ENCODE results near the gene OTUD4.

The OTUD4 gene

DNA sequence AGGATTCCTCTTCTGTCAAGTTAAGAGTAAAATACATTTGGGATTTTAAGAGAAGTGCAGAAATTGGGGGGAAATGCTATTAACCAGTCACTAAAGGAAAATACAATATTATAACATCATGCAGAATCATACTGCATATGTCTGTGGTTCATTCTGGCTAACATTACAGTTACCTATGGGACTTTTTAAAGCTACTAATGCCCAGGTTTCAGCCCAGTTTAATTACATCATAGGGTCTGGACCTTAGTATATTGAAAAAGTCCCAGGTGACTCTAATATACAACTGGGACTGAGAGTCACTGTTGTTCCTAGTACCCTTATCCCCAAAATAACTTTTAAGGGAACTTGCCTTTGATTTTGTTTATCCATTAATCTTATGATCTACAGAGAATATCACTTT is 72.3 kb downstream of the OTUD4 start:
- no peak for DNase-seq

DNA sequence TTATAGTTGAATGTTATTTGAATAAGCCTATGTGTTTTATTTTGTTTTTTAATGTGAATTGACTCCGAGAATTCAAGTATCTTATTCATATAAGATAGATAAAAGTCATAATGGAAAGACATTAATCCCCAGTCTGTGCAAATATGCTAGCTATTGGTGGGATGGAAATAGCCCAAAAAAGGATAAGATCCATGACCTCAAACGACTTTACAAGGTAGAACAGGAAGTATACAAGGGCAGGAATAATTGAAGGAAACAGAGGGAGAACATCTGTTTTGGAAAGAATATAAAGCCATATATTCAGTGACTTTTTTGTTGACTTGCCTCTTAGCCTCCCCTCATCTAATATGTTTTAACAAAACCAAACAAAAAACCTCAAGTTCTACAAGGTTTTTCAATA is 73.3 kb downstream of the OTUD4 start:
- no peak for DNase-seq

DNA sequence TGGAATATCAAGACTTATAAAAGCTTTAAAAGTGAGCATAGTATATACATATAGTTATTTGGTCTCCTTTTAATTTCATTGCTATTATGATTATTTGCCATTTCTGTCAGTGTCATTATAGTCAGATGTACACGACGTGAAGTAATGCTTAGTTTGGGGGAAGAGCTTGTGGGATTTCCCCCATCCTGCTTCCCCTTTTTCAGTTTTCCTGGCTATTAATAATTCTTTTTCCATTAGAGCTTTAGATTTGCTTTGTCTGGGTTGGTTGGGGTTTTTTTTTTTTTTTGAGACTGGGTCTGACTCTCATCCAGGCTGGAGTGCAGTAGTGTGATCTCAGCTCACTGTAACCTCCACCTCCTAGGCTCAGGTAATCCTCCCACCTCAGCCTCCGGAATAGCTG is 76.9 kb downstream of the OTUD4 start:
- no peak for DNase-seq

DNA sequence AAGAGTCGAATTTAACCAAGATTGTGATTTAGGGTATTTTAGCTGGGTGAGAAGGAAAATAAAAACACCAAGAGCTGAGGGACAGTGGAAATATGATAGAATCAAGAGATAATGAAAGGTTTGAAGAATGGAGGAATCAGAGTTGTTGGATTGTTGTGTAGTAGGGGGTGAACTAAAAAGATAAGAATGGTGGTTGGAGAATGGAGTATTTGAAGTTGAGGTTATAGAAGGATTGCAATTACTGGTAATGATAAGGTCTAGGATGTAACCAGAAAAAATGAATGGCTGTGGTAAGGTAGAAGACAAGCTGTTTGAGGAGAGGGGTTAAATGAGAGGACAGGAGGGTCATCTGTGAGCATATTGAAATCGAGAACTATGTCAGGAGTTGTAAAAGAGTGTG is 77.8 kb downstream of the OTUD4 start:
- DNase-seq, result no peak

DNA sequence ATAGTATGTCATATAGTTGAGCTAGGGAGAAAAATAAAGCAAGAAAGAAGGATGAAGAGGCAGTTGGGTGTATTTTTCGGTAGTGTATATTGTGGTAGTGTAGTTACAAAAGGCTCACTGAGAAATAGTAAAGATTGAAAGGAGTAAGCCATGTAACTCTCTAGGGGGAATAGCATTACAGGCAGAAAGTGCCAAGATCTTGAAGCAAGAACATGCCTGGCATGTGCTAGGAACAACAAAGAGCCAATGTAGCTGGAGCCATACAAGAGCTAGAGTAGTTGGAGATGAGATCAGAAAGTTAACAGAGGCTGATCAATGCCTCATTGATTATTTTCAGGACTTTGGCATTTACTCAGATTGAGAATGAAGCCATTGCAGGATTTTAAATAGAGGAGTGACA is 79.3 kb downstream of the OTUD4 start:
- DNase-seq, result no peak

DNA sequence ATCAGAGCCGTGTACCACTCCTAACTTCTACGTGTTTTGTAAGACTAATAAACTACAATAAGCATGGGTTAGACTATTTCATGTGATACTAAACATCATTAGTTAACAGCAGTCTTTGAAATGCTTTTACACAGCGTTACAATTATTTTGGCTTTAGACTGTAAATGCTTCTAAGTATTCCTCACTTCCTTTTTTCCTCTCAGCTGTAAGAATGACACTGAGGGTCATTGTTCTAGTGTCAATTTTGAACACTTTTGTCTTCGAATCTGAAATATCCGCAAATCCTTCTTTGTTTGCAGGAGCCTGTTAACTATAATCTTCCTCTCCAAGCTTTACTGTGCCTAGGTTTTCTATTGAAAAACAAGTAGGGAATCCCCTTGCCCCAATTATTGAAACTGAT is 80.7 kb downstream of the OTUD4 start:
- no peak for DNase-seq

DNA sequence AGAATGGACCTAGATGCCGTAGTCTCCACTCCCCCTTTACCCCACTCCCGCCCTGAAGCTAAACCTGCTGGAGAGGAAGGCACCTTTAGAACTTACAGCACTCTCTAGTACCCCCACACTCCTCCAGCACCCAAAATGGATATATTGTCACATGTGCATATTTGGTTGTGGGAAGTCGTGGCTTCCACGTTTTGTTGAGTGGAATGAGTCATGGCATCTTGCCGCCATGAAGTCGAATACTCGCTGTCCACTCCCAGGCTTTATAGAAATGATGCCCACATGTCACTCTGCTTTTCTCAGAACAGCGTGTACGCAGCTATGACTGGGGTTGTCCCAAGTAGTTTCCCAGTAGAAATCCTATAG is 81.7 kb downstream of the OTUD4 start:
- peak in 1 of 2 experiments; percentile 0 for DNase-seq

DNA sequence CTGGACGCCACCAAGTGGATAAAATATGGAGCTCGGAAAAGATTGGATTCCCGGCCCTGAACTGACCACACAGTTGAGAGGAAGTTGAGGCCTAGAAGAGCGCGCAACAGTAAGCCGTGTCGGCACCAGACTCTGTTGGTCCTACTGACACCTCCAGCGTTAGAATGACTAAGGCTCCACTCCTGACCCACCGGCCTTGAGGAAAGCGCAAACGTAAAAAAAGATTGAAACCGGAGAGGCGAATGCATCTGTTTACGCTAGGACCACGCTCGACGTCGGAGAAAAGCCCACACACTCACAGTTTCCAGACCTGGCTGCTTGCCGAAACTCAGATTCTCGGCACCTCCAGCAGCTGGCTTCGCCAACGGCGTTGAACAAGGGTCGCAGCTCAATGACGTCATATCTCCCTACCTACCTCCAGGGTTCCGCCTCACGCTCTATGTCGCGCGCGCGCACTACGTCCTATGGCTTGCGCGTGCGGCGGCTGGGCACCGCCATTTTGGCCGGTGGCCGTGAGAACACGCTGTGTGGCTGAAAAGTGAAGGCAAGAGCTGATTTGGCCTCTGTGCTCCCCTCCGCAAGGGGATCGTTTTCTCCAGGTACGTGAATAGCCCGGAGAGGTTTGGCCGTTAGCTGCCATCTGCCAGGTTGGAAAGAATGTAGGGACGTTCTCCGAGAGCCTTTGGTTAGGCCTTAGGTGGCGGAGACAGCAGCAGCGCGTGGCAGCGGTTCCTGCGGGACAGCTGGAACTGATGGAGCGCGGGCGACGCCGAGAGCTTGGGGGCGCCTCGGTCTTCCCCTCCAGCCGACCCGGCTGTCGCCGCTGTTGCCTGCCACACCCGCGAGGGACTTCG is 82.3 kb downstream of the OTUD4 start, which contains the start of the genes ABCE1 and ANAPC10:
Gene ABCE1 (plus strand): TSS at position 491 of the 854 bp plus-strand sequence. CDS start 6,102 bp downstream, outside the sequence.
Gene ANAPC10 (minus strand): TSS at position 376 of the 854 bp plus-strand sequence. CDS start 2,097 bp downstream, outside the sequence.
- DNase-seq, result peak; percentile 74 to 92

DNA sequence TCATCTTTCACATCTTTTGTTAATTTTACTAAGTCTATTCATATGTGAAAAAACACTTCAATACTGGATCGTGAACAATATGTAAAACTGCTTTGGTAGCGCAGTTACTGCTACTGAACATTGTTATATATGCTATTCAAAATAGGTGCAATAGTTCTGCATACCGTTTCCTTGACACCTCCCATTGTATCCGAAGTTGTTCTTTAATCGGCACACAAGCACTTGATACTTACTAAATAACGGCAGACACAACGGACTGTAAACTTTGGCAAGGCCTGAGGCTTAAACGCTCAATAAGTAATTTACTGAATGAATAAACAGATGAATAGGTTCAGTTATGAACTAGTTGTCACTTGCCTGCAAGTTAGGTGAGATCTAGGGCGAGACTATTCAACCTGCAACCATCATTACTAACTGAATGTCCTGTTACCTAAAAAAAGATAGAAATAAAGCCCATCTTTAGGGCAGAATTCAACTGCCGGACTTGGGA is 83.0 kb downstream of the OTUD4 start:
- no peak for DNase-seq

DNA sequence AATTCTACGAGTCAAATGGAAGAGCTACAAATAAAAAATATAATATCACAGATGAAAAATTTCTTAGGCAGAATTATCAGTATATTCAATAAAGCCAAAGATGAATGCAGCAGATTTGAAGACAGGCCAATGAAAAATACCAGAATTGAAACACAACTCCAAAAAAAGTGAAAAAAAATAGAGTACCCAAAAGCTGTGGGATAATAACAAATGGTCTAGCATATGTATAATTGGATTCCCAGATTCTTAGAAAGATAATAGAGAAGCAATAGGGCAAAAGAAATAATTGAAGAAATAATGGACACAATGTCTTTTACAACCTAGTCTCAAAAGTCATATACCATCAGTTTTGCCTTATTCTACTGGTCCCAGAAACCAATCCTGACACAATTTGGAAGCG is 86.8 kb downstream of the OTUD4 start:
- no peak for DNase-seq

DNA sequence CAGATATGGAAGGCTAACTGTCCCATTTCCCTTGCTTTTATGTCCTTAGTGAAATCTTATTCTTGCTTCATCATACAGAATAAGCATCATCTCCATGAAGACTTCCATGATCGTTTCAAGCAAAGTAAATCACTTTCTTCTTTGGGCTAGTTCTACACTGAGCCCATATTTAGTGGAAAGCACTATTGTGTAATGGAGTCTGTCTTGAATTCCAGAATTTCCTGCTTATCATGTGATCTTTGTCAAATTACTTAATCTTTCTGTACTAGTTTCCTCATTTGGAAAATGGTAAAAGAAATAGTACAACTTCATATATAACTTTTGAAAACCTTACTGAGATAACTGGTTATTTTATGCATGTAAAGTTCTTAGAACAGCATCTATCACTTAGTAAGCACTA is 90.0 kb downstream of the OTUD4 start:
- no peak for DNase-seq

DNA sequence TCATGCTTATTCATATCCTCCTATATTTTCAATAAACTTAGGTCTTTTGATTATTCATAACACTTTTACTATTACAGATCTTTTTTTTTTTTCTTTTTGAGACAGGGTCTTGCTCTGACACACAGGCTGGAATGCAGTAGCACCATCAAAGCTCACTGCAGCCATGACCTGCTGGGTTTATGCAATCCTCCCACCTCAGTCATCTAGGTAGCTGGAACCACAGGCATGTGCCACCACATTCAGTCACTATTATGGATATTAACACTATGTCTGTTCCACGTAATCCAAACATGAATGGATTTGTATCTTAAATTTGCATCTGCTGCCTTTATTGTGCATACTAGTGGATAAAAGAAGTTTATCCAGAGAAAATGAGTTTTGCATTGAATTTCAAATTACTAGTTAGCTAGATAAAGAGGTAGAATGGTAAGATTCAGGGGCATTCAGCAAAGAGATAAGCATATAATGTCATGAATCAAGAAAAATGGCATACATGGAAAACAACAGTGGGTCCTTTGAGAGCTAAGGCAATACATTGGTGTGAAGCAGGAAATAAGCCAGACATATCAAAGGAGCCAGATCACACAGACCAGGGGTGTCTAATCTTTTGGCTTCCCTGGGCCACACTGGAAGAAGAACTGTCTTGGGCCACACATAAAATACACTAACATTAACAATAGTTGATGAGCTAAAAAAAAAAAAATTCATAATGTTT is 96.3 kb downstream of the OTUD4 start:
- no peak for DNase-seq

Measured in SHP77 (cell line).